Measurements from ENCODE around the gene LRRC14B. TPM values are rescaled to one million over a fixed set of nuclear protein-coding genes. Genes with fewer than 3 reads are reported as not detected.

The LRRC14B gene
- polyA plus RNA-seq, 1 of the 3 experiments (the other 2 are of a cell fraction): not detected

DNA sequence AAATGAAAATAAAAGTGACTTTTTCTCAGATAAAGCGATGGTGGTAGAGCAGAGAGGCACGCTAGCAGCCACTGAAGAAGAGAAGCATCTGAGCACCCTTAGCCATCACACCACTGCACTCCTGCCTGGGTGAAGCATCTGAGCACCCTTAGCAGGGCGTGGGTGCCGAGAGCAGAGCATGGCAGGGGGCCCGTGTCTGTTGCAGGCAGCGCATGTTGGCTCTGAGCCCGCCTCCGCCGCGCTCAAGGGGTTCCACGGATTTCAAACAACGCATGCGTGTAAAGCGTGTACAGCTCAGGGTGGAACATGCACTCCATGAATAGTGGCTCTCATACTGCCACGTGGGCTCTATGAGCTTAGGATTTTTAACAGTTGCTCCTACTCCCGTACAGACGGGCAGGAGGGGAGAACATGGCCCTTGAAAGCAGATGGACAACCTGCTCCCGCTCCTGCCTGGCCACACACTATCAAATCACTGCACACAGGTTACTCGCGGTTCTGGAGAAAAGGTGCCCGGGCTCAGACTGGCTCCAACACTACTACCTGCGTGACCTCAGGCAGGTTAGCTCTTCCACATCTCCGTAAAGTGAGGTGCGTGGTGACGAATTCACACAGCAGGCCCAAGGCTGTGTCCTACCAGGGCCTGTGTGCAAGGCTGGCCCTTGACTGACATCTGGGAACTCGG, 12.1 kb downstream of the LRRC14B start:
- Histone ChIP-seq H3K79me2 (ENCODE audit: insufficient read depth) (peaks cover 42% of the 10 kb centered on the region), H3F3A (replicated peaks; ENCODE audit: insufficient read depth) (peaks cover 5% of the 10 kb centered on the region), H3K9me2 (no peaks in the 10 kb centered on the region), H3K4me2 (no peak overlapping the region), H3K9ac (no peak overlapping the region), H3K27ac (ENCODE audit: low read depth in 2 of 2, low read length in 1 of 2) (no peak overlapping the region), H3K27me3 (ENCODE audit: insufficient read depth) (no peaks in the 10 kb centered on the region), H3K4me1 (ENCODE audit: control insufficient read depth in 1 of 2, insufficient read depth in 2 of 2, low read depth in 1 of 2, low read length in 1 of 2) (peaks cover 0 to 4% of the 10 kb centered on the region in 2 experiments; a peak in 1 of 4 replicates), H3K4me3 (ENCODE audit: low read depth in 2 of 2, low read length in 1 of 2) (no peak overlapping the region), H4K20me1 (ENCODE audit: insufficient read depth) (peaks cover 46% of the 10 kb centered on the region), H3K36me3 (replicated peaks in 1 of 2; ENCODE audit: control insufficient read depth in 1 of 2, insufficient read depth in 2 of 2, low read length in 1 of 2) (peaks cover 14 to 27% of the 10 kb centered on the region in 2 experiments), H3K9me3 (no peaks in the 10 kb centered on the region), H2AFZ (ENCODE audit: low read depth) (no peak overlapping the region)
- 93% methylated on average over 22 of the region's 26 CpGs for WGBS (ENCODE audit: low lambda C conversion rate)
- CTCF ChIA-PET: interaction anchor here (1.6 kb wide), 1 partner anchor 15 kb away, joined by 4 read pairs; no protein-coding TSS in a partner anchor
- TF ChIP-seq, protein P1, sequence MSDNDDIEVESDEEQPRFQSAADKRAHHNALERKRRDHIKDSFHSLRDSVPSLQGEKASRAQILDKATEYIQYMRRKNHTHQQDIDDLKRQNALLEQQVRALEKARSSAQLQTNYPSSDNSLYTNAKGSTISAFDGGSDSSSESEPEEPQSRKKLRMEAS (IDR thresholded peaks at IDR 0.05; ENCODE audit: low read depth): no peak
- TF ChIP-seq RFX5 (IDR thresholded peaks at IDR 0.05; ENCODE audit: low read length): no peak
- TF ChIP-seq, protein P2, sequence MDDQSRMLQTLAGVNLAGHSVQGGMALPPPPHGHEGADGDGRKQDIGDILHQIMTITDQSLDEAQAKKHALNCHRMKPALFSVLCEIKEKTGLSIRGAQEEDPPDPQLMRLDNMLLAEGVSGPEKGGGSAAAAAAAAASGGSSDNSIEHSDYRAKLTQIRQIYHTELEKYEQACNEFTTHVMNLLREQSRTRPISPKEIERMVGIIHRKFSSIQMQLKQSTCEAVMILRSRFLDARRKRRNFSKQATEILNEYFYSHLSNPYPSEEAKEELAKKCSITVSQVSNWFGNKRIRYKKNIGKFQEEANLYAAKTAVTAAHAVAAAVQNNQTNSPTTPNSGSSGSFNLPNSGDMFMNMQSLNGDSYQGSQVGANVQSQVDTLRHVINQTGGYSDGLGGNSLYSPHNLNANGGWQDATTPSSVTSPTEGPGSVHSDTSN (IDR thresholded peaks at IDR 0.05): no peak
- no peak for TF ChIP-seq GATA2 (CRISPR knock-in tag; IDR thresholded peaks at IDR 0.05)
- no peak for TF ChIP-seq CHD2 (IDR thresholded peaks at IDR 0.05; ENCODE audit: low read length, partially characterized antibody)
- TF ChIP-seq, protein P3, sequence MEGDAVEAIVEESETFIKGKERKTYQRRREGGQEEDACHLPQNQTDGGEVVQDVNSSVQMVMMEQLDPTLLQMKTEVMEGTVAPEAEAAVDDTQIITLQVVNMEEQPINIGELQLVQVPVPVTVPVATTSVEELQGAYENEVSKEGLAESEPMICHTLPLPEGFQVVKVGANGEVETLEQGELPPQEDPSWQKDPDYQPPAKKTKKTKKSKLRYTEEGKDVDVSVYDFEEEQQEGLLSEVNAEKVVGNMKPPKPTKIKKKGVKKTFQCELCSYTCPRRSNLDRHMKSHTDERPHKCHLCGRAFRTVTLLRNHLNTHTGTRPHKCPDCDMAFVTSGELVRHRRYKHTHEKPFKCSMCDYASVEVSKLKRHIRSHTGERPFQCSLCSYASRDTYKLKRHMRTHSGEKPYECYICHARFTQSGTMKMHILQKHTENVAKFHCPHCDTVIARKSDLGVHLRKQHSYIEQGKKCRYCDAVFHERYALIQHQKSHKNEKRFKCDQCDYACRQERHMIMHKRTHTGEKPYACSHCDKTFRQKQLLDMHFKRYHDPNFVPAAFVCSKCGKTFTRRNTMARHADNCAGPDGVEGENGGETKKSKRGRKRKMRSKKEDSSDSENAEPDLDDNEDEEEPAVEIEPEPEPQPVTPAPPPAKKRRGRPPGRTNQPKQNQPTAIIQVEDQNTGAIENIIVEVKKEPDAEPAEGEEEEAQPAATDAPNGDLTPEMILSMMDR (IDR thresholded peaks at IDR 0.05): no peak
- TF ChIP-seq, protein P4, sequence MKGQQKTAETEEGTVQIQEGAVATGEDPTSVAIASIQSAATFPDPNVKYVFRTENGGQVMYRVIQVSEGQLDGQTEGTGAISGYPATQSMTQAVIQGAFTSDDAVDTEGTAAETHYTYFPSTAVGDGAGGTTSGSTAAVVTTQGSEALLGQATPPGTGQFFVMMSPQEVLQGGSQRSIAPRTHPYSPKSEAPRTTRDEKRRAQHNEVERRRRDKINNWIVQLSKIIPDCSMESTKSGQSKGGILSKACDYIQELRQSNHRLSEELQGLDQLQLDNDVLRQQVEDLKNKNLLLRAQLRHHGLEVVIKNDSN (IDR thresholded peaks at IDR 0.05; ENCODE audit: borderline replicate concordance, low read depth): no peak
- no peak for TF ChIP-seq MXI1 (IDR thresholded peaks at IDR 0.05; ENCODE audit: low read depth, low read length)
- no peak for TF ChIP-seq YY1 (IDR thresholded peaks at IDR 0.05; ENCODE audit: low read depth)
- no peak for TF ChIP-seq NRF1 (IDR thresholded peaks at IDR 0.05; ENCODE audit: low read depth, low read length)
- no peak for TF ChIP-seq JUND (IDR thresholded peaks at IDR 0.05)
- TF ChIP-seq TCF12 (IDR thresholded peaks at IDR 0.05): no peak
- no peak for TF ChIP-seq RAD21 (IDR thresholded peaks at IDR 0.05; ENCODE audit: low read length)
- TF ChIP-seq ELF1 (IDR thresholded peaks at IDR 0.05): no peak
- no peak for TF ChIP-seq GABPA (IDR thresholded peaks at IDR 0.05; ENCODE audit: low read depth)
- TF ChIP-seq, protein P5, sequence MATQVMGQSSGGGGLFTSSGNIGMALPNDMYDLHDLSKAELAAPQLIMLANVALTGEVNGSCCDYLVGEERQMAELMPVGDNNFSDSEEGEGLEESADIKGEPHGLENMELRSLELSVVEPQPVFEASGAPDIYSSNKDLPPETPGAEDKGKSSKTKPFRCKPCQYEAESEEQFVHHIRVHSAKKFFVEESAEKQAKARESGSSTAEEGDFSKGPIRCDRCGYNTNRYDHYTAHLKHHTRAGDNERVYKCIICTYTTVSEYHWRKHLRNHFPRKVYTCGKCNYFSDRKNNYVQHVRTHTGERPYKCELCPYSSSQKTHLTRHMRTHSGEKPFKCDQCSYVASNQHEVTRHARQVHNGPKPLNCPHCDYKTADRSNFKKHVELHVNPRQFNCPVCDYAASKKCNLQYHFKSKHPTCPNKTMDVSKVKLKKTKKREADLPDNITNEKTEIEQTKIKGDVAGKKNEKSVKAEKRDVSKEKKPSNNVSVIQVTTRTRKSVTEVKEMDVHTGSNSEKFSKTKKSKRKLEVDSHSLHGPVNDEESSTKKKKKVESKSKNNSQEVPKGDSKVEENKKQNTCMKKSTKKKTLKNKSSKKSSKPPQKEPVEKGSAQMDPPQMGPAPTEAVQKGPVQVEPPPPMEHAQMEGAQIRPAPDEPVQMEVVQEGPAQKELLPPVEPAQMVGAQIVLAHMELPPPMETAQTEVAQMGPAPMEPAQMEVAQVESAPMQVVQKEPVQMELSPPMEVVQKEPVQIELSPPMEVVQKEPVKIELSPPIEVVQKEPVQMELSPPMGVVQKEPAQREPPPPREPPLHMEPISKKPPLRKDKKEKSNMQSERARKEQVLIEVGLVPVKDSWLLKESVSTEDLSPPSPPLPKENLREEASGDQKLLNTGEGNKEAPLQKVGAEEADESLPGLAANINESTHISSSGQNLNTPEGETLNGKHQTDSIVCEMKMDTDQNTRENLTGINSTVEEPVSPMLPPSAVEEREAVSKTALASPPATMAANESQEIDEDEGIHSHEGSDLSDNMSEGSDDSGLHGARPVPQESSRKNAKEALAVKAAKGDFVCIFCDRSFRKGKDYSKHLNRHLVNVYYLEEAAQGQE (IDR thresholded peaks at IDR 0.05; ENCODE audit: low read depth, low read length): no peak
- no peak for TF ChIP-seq SIN3A (IDR thresholded peaks at IDR 0.05; ENCODE audit: borderline replicate concordance, low read depth, low read length)
- no peak for TF ChIP-seq EZH2phosphoT487 (IDR thresholded peaks at IDR 0.05; ENCODE audit: borderline replicate concordance, low read depth)
- POLR2A ChIA-PET: no interaction called here
- no peak for DNase-seq
